Upper lobe of right lung (tissue), 1 donor: ENCODE measurements around the gene RTRAF. TPM values are rescaled to one million over a fixed set of nuclear protein-coding genes. Genes with fewer than 3 reads are reported as not detected.

Experiments
- ATAC-seq: fragments of 200-7000 bp; cut with Tn5 transposase; one replicate; pipeline ENCODE4 v1.9.1; 2020; ENCODE audit warnings: mild to moderate bottlenecking, moderate library complexity
- DNase-seq: peaks from one replicate; pipeline ENCODE4 v3.0.0-alpha.2; 2020
- H3K27ac ChIP-seq: fragments of 200-600 bp; one replicate; pipeline ENCODE4 v1.8.0; 2022
- H3K27me3 ChIP-seq: fragments of 200-600 bp; one replicate; pipeline ENCODE4 v1.8.0; 2022; ENCODE audit warnings: mild to moderate bottlenecking
- H3K36me3 ChIP-seq: fragments of 200-600 bp; one replicate; pipeline ENCODE4 v1.8.0; 2022
- H3K4me1 ChIP-seq: fragments of 200-600 bp; one replicate; pipeline ENCODE4 v1.8.0; 2022
- H3K4me3 ChIP-seq: fragments of 200-600 bp; one replicate; pipeline ENCODE4 v1.8.0; 2022; ENCODE audit warnings: mild to moderate bottlenecking
- H3K9me3 ChIP-seq: fragments of 200-600 bp; one replicate; pipeline ENCODE4 v1.8.0; 2022
- CTCF ChIP-seq: fragments of 200-600 bp; IDR thresholded peaks from one replicate; pipeline ENCODE4 v1.8.0; 2022; ENCODE audit warnings: antibody characterized with exemption
- intact Hi-C: fragments of 100-400 bp; cut with DNase I; formaldehyde crosslinking; loops from one replicate; pipeline ENCODE4 v1.11.0; 2022
- total RNA-seq: library from RNA; stranded (reverse); fragmentation: NEBNext Ultra II Directional; extraction: Animal tissue kit (Norgen Biotek cat#: 25700); gene quantifications from one replicate; pipeline ENCODE4 v1.2.1, GENCODE V29; 2021
- donor health status: DM: no; HTN: yes; CAD: no; lungs with severe emphysema.

RTRAF gene
- total RNA-seq, 1 donor from 2014 or later = 104 TPM

DNA sequence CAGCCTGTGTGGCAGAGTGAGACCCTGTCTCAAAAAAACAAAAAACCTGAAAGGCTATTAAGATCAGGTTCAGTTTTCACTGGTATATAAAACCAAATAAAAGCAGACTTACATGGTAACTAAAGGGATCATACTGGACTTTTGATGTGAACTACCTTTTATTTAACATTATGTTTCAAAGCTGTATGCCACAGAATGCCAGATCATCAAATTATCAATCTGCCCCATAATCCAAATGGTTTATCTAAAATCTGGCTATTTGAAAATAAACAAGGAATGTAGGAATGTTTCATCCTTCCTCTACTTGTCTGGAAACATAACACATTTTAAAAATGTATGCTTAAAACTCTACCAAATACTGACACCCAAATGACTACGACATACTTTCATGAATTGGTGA, 65.3 kb downstream of the RTRAF start:
- no peaks in the 10 kb centered on the region for H3K27me3 ChIP-seq
- H3K27ac ChIP-seq = no peak overlapping the region
- H3K4me3 ChIP-seq = no peak overlapping the region
- no peak for TF ChIP-seq CTCF
- intact Hi-C loops = no loop called here
- ATAC-seq (no peak), DNase-seq (no peak)
- H3K4me1 ChIP-seq = peaks cover 13% of the 10 kb centered on the region
- H3K9me3 ChIP-seq = no peaks in the 10 kb centered on the region
- H3K36me3 ChIP-seq = no peaks in the 10 kb centered on the region

GRCh38 chr14:52055167-52055566, 65.8 kb downstream of the RTRAF start:
- intact Hi-C loops = no loop called here
- DNase-seq (no peak), ATAC-seq (no peak)
- no peak overlapping the region for H3K27ac ChIP-seq
- H3K36me3 ChIP-seq = no peaks in the 10 kb centered on the region
- H3K4me1 ChIP-seq = peaks cover 17% of the 10 kb centered on the region
- no peak overlapping the region for H3K4me3 ChIP-seq
- H3K9me3 ChIP-seq = no peaks in the 10 kb centered on the region
- no peak for TF ChIP-seq CTCF
- H3K27me3 ChIP-seq = no peaks in the 10 kb centered on the region

DNA sequence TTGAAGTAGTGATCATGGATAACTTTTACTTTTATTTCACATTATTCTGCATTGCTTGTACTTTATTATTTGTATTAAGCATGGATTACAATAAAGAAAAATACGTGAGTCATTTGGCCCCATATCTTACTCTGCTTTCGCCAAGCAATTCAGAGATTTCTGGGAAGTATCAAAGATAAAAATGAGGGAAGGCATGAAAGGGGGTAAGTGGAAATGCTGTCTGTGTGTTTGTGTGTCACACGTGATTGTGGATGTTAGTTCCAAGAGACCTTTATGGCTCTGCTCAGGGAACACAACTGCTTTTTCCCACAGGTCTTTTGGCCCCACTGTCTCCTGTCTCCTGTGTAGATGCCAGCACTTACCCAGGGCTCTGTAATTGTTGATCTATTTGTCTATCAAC, 69.0 kb downstream of the RTRAF start:
- ATAC-seq = no peak

GRCh38 chr14:52059649-52060048, 70.3 kb downstream of the RTRAF start:
- TF ChIP-seq CTCF = no peak
- no peak for DNase-seq
- Histone ChIP-seq H3K27ac (no peak overlapping the region), H3K4me1 (peaks cover 27% of the 10 kb centered on the region), H3K4me3 (no peak overlapping the region), H3K27me3 (no peaks in the 10 kb centered on the region), H3K9me3 (no peaks in the 10 kb centered on the region), H3K36me3 (no peaks in the 10 kb centered on the region)
- intact Hi-C loops = no loop called here
- no peak for ATAC-seq

More for the DNA sequence above, 69.0 kb downstream of the RTRAF start:
- Histone ChIP-seq H3K4me1 (peaks cover 38% of the 10 kb centered on the region), H3K27ac (no peak overlapping the region), H3K36me3 (no peaks in the 10 kb centered on the region), H3K4me3 (no peak overlapping the region), H3K9me3 (no peaks in the 10 kb centered on the region), H3K27me3 (no peaks in the 10 kb centered on the region)
- no peak for TF ChIP-seq CTCF
- intact Hi-C loops = no loop called here
- no peak for DNase-seq

DNA sequence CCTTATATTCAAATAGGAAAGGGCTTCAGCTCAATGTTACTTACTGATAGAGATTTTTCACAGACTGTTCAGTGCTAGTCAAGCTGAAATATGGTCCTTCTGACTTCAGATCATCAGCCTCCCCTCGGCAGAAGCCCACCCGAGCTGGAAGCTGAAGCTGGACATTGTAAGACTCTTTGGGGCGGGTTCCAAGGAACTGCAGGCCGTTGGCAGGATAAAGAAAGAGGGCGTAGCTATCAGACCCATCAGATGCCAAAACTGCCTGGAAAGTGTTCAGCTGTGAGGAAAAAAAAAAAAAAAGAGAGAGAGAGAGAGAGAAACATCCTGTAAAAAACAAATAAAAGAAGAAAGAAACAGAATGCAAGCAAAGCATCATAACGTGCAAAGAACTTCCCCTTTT, 70.7 kb downstream of the RTRAF start:
- TF ChIP-seq CTCF = no peak
- Histone ChIP-seq H3K9me3 (no peaks in the 10 kb centered on the region), H3K27me3 (no peaks in the 10 kb centered on the region), H3K27ac (no peak overlapping the region), H3K36me3 (no peaks in the 10 kb centered on the region), H3K4me1 (peaks cover 27% of the 10 kb centered on the region), H3K4me3 (no peak overlapping the region)
- no peak for DNase-seq
- intact Hi-C loops = no loop called here
- no peak for ATAC-seq

Other genes starting within 250 kb of the RTRAF start
- gene GNG2, start 128.9 kb upstream of the RTRAF start, total RNA-seq = 24.4 TPM
- 17.9 TPM for gene NID2, start 79.5 kb downstream of the RTRAF start, total RNA-seq